ENCODE measurements around the gene EIF4EBP3.
A peak's percentile ranks its signal among the peaks of the same experiment; 100 is the strongest.
"Not testable (repeated sequence)": the region's sequence is repeated elsewhere in the genome, so short reads cannot be mapped to it uniquely, and the experiment has no call there.

Gene EIF4EBP3

DNA sequence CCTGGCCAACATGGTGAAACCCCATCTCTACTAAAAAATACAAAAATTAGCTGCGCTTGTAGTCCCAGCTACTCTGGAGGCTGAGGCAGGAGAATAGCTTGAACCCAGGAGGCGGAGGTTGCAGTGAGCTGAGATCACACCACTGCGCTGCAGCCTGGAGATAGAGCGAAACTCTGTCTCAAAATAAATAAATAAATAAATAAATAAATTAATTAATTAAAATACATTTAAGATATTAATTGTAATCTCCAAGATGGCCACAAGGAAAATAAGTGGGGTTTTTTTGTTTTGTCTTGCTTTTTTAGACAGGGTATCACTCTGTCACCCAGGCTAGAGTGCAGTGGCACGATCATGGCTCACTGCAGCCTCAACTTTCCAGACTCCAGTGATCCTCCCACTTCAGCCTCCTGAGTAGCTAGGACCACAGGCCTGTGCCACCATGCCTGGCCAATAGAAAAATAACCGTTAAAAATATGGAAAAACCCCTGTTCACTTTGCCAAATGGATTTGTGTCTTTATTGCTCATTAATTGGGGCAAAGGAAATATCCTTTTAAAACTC, 31.8 kb downstream of the EIF4EBP3 start:
- not testable (repeated sequence) for DNase-seq

DNA sequence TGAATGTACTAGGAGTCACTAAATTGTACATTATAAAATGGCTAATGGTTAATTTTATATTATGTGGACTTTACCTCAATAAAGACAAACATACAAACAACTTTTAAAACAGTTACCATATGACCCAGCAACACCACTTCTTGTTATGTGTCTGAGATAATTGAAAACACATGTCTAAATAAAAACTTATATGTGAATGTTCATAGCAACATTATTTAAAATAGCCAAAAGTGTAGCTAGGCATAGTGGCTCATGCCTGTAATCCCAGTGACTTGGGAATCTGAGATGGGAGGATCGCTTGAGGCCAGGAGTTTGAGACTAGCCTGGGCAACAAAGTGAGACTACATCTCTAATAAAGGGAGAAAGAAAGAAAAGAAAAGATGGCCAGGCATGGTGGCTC, 40.0 kb downstream of the EIF4EBP3 start:
- no peak for DNase-seq

DNA sequence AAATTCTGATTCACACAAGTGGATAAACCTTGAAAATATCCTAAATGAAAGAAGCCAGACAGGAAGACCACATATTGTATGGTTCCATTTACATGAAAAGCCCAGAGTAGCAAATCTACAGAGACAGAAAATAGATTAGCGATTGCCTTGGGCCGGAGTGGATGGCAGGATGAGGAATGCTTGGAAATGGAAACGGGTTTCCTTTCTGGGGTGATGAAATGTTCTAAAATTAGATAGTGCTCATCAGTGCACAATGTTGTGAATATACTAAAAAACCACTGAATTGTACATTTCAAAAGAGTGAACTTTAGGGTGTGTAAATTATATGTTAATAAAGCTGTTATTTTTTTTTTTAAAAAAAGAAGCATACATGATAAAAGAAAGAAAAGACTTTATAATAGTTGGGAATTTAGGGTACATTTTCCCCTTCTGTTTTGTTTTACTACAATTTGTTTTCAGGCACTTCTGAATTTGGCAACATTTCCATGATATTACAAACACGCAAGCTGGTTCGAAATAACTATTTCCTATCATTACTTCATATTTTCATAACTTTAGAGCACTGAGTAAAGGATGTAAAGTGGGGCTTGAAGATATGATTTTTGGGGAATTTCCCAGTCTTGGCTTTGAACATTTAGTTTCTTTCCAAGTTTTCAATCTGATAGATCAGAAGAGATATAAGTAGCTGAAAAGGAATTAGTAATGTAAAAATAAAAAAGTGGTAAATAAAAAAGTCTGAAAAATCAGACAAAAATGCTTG, 41.0 kb downstream of the EIF4EBP3 start:
- no peak for DNase-seq

DNA sequence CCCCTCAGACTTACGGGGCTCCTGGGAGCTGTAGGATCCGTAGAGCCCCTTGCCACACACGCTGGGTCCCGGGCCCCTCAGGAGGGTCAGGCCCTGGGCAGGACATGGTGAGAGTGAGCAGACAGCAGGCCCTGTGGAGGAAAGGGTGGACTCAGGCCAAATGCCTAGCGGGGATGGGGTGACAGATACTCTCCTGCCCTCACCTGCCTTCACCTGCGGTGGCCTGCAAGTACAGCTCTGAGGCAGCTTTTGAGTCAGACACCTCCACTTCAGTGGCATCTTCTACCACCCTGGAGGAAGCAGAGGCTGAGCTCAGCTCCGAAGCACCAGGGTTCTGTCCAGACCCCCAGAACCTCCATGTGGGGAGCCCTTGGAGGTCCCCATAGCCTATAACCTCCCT, 43.4 kb downstream of the EIF4EBP3 start:
- no peak for DNase-seq

DNA sequence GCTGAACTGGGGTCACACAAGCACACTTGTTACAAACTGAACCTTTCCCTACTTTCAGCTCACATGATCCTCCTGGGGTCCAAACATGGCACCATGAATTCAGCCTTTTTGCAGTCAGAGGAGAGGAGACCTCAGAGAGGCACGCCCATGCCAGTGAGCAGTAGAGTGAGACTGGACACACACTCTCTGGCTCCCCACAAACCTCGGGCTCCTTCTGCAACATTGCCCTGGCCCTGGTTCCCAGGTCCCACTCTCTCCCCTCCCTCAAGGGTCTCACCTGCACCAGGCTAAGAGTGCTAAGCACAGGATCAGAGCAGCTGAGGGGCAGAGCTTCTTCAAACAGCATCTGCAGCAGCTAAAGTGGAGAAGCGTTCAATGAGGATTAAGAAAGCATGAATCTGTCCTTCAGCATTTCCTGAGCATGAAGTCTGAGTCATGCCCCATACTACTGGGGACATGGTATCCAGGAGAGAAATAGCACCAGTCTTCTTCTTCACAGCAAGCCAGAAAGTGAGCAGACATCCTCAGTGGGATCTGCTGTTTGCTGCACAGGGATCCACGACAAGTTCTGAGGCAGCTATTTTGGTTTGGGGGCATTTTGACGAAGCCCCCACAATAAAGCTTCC, 44.4 kb downstream of the EIF4EBP3 start:
- DNase-seq, result no peak

DNA sequence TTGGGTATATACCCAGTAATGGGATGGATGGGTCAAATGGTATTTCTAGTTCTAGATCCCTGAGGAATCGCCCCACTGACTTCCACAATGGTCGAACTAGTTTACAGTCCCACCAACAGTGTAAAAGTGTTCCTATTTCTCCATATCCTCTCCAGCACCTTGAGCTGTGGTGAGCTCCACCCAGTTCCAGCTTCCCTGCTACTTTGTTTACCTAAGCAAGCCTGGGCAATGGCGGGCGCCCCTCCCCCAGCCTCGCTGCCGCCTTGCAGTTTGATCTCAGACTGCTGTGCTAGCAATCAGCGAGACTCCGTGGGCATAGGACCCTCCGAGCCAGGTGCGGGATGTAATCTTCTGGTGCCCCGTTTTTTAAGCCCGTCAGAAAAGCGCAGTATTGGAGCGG, 45.6 kb downstream of the EIF4EBP3 start:
- DNase-seq, result not testable (repeated sequence)

DNA sequence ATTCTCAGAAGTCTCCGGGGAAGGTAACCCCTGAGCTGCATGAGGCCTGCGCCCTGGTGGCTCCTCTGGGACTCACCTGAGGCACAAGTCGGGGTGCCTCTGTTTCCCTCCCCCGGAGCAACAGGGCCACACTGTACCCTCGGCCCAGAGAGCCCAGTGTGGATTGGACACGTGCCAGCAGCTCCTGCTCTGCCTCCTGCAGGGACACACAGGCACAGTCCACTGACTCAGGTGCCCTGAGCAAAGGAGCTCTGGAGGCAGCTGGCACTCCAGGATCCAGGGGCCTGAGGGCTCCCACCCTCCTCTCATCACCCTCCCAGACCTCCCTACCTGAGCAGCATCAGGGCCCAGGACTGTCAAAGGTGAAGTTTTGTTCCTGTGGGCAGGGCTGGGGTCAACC, 46.7 kb downstream of the EIF4EBP3 start:
- DNase-seq, result no peak

DNA sequence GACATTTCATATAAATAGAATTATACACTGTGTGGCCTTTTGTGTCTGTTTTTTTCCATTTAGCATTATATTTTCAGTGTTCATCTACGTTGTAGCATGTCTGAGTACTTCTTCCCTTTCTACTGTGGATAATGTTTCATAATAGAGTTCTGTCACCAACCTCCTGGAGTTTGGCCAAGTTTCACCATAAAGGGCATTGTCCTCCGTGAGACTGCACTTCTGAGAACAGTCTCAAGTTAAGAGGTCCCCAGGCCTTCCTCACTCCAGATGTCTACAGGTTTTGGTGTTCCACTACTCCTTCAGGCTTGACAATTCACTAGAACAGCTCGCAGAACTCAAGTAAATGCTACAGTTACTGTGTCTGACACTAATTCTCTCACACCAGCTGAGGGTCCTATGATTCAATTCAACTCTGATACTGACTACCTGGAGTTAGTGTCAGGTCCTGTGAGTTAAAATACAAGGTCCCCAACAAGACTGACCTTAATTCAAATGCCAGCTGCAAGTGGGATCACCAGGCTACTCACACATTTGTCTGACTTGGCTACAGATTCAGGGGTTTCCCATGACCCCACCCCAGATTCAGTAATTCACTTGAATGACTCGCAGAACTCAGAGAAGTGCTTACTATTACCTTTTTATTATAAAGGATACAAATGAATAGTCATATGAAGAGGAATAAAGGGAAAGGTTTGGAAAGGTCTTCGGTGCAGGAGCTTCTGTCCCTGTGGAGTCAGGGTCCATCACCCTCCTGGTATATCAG, 48.3 kb downstream of the EIF4EBP3 start:
- DNase-seq, result peak; percentile 3

DNA sequence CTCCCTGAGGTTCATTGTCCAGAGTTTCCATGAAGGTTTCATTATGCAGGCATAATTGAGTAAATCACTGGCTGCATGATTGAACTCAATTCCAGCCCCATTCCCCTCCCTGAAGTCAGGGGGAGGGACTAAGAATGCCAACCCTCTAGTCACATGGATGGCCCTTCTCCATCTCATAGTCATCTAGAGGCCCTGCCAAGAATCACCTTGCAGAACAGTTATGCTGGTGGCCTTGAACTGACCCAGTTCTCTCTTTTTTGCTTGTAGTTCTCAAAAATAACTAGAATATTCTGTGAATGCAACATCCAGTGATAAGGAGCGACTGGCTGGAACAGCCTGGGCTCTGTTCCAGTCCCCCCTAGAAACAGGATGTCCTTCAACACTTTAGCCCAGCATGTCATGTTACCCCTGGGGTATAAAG, 48.9 kb downstream of the EIF4EBP3 start:
- no peak for DNase-seq

DNA sequence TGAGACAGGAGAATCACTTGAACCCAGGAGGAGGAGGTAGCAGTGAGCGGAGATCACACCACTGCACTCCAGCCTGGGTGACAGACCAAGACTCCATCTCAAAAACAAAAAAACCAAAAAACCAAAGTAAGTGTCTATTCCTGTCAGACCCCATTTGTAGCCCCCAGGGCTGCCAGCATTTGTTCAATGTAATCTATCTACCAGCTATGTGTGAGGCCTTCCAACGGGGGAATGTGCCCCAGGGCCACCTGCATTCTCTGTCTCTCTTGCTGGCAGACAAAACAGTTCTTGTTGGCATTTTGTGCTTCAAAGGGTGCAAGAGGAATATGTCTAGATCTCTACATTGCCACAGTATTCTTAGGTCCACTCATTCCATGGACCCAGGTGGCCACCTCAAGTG, 51.4 kb downstream of the EIF4EBP3 start:
- no peak for DNase-seq
